Dendritic cell treated with granulocyte-macrophage colony-stimulating factor and Interleukin-4, amounts not matched to agents 40 ng/mL and 50 ng/mL, for 4 days (primary cell): Measurements from ENCODE around the gene EIF4B.
"Not testable (repeated sequence)": the region's sequence is repeated elsewhere in the genome, so short reads cannot be mapped to it uniquely, and the experiment has no call there.

Source experiments
- H3K27ac Mint-ChIP-seq: one replicate; pipeline ENCODE4 v1.8.0; 2022; ENCODE audit warnings: mild to moderate bottlenecking, mixed read lengths
- H3K27me3 Mint-ChIP-seq: one replicate; pipeline ENCODE4 v1.8.0; 2022; ENCODE audit warnings: mild to moderate bottlenecking, mixed read lengths
- H3K36me3 Mint-ChIP-seq: one replicate; pipeline ENCODE4 v1.8.0; 2022; ENCODE audit warnings: low read depth, mixed read lengths
- H3K4me1 Mint-ChIP-seq: one replicate; pipeline ENCODE4 v1.8.0; 2022; ENCODE audit warnings: low read depth, mixed read lengths
- H3K4me3 Mint-ChIP-seq: one replicate; pipeline ENCODE4 v1.8.0; 2022; ENCODE audit warnings: mild to moderate bottlenecking, moderate library complexity, mixed read lengths
- H3K9me3 Mint-ChIP-seq: one replicate; pipeline ENCODE4 v1.8.0; 2022; ENCODE audit warnings: mixed read lengths
- intact Hi-C: fragments of 100-400 bp; cut with micrococcal nuclease; formaldehyde crosslinking; loops from one replicate; pipeline ENCODE4 v1.15.0; 2022

EIF4B gene

GRCh38 chr12:53010955-53011354 lies 4.7 kb downstream of the EIF4B start:
- H3K4me1 Mint-ChIP-seq = peaks cover 36% of the 10 kb centered on the region

DNA sequence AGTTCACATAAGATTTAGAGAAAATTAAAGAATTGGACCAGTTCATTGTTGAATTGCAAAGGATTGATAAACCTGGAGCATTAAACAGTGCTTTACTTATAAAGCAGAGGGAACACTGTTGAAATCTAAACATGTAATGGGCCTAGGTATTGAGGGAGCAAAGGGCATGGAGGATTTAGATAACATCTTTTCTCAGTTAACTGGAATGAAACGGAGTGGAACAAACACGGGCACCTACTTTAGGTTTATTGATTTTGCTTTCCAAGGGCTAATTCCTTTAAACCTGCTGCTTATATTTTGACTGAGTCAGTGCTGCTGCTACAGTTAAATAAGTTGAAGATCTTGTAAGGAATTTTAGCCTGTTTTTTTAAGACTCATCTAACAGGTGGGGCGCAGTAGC lies 5.6 kb downstream of the EIF4B start:
- no peaks in the 10 kb centered on the region for H3K9me3 Mint-ChIP-seq
- H3K27ac Mint-ChIP-seq = no peak overlapping the region
- intact Hi-C loops = no loop called here
- H3K36me3 Mint-ChIP-seq = peaks cover 53% of the 10 kb centered on the region
- no peaks in the 10 kb centered on the region for H3K27me3 Mint-ChIP-seq
- H3K4me3 Mint-ChIP-seq = no peak overlapping the region
- peaks cover 34% of the 10 kb centered on the region for H3K4me1 Mint-ChIP-seq

More at GRCh38 chr12:53010955-53011354, 4.7 kb downstream of the EIF4B start:
- peaks cover 59% of the 10 kb centered on the region for H3K36me3 Mint-ChIP-seq
- H3K27ac Mint-ChIP-seq = no peak overlapping the region
- H3K4me3 Mint-ChIP-seq = no peak overlapping the region
- H3K9me3 Mint-ChIP-seq = no peaks in the 10 kb centered on the region
- intact Hi-C loops = no loop called here
- H3K27me3 Mint-ChIP-seq = no peaks in the 10 kb centered on the region

- Mint-ChIP-seq H3K4me1 (peaks cover 26% of the 10 kb centered on the region), H3K4me3 (no peak overlapping the region), H3K9me3 (no peaks in the 10 kb centered on the region), H3K36me3 (peaks cover 57% of the 10 kb centered on the region), H3K27me3 (no peaks in the 10 kb centered on the region), H3K27ac (no peak overlapping the region)
- intact Hi-C loops = no loop called here
These were observed 6.7 kb downstream of the EIF4B start for GRCh38 chr12:53012928-53013327.

GRCh38 chr12:53014709-53015108 lies 8.5 kb downstream of the EIF4B start:
- no peak overlapping the region for H3K27ac Mint-ChIP-seq
- H3K36me3 Mint-ChIP-seq = peaks cover 60% of the 10 kb centered on the region
- no peaks in the 10 kb centered on the region for H3K27me3 Mint-ChIP-seq
- H3K4me1 Mint-ChIP-seq = peaks cover 17% of the 10 kb centered on the region
- no peaks in the 10 kb centered on the region for H3K9me3 Mint-ChIP-seq
- no peak overlapping the region for H3K4me3 Mint-ChIP-seq
- intact Hi-C loops = no loop called here

- Mint-ChIP-seq H3K27ac (no peak overlapping the region), H3K27me3 (no peaks in the 10 kb centered on the region), H3K9me3 (no peaks in the 10 kb centered on the region), H3K36me3 (peaks cover 94% of the 10 kb centered on the region), H3K4me1 (no peaks in the 10 kb centered on the region), H3K4me3 (no peak overlapping the region)
- intact Hi-C loops = no loop called here
These were observed 19.0 kb downstream of the EIF4B start for GRCh38 chr12:53025250-53025649.

DNA sequence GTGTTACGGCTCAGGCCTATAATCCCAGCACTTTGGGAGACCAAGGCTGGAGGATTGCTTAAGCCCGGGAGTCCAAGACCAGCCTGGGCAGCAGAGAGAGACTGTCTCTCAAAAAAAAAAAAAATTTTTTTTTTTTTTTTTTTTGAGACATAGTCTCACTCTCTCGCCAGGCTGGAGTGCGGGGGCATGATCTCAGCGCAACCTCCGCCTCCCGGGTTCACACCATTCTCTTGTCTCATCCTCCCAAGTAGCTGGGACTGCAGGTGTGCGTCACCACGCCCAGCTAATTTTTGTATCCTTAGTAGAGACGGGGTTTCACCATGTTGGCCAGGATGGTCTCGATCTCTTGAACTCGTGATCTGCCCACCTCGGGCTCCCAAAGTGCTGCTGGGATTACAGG lies 20.8 kb downstream of the EIF4B start:
- H3K4me3 Mint-ChIP-seq, intact Hi-C loops, H3K27ac Mint-ChIP-seq, H3K27me3 Mint-ChIP-seq, H3K4me1 Mint-ChIP-seq, H3K9me3 Mint-ChIP-seq: not testable (repeated sequence)
- peaks cover 94% of the 10 kb centered on the region for H3K36me3 Mint-ChIP-seq

GRCh38 chr12:53031616-53032015 lies 25.4 kb downstream of the EIF4B start:
- Mint-ChIP-seq H3K4me3 (no peak overlapping the region), H3K27ac (no peak overlapping the region), H3K27me3 (no peaks in the 10 kb centered on the region), H3K36me3 (peaks cover 94% of the 10 kb centered on the region), H3K4me1 (peaks cover 13% of the 10 kb centered on the region), H3K9me3 (no peaks in the 10 kb centered on the region)
- intact Hi-C loops = no loop called here

DNA sequence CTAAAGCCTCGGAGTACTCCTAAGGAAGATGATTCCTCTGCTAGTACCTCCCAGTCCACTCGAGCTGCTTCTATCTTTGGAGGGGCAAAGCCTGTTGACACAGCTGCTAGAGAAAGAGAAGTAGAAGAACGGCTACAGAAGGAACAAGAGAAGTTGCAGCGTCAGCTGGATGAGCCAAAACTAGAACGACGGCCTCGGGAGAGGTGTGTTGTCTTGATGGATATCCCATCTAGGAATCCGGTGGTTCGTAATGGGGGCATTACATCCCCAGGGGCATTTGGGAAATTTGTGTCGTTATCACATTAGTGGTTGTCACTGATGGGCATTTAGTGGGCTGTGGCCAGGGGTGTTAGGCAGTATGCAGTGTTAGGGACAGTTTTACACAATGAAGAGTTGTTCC lies 27.6 kb downstream of the EIF4B start:
- H3K27ac Mint-ChIP-seq = peak overlapping the region; percentile 71
- H3K4me1 Mint-ChIP-seq = peaks cover 21% of the 10 kb centered on the region
- H3K27me3 Mint-ChIP-seq, H3K9me3 Mint-ChIP-seq, H3K4me3 Mint-ChIP-seq, intact Hi-C loops: not testable (repeated sequence)
- H3K36me3 Mint-ChIP-seq = peaks cover 94% of the 10 kb centered on the region

DNA sequence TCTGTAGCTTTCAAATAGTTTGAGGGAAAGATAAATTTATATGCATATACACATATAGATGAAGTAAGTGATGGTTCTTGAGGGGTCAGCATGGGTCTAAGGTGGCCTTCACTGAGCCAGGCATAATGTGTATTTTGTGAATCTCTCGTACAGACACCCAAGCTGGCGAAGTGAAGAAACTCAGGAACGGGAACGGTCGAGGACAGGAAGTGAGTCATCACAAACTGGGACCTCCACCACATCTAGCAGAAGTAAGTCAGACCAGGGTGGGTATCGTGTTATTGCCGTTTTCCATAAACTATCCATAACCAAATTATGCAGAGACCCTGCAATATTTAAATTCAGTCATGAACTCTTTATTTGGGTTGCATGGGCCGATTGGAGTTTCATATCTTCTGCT lies 28.2 kb downstream of the EIF4B start:
- peak overlapping the region; percentile 71 for H3K27ac Mint-ChIP-seq
- peaks cover 24% of the 10 kb centered on the region for H3K4me1 Mint-ChIP-seq
- H3K4me3 Mint-ChIP-seq = no peak overlapping the region
- H3K27me3 Mint-ChIP-seq = no peaks in the 10 kb centered on the region
- intact Hi-C loops = no loop called here
- peaks cover 94% of the 10 kb centered on the region for H3K36me3 Mint-ChIP-seq
- H3K9me3 Mint-ChIP-seq = no peaks in the 10 kb centered on the region

GRCh38 chr12:53036802-53037201 lies 30.5 kb downstream of the EIF4B start:
- Mint-ChIP-seq H3K27ac (no peak overlapping the region), H3K27me3 (no peaks in the 10 kb centered on the region), H3K4me1 (peaks cover 24% of the 10 kb centered on the region), H3K4me3 (no peak overlapping the region), H3K9me3 (no peaks in the 10 kb centered on the region), H3K36me3 (peaks cover 100% of the 10 kb centered on the region)
- intact Hi-C loops = no loop called here

DNA sequence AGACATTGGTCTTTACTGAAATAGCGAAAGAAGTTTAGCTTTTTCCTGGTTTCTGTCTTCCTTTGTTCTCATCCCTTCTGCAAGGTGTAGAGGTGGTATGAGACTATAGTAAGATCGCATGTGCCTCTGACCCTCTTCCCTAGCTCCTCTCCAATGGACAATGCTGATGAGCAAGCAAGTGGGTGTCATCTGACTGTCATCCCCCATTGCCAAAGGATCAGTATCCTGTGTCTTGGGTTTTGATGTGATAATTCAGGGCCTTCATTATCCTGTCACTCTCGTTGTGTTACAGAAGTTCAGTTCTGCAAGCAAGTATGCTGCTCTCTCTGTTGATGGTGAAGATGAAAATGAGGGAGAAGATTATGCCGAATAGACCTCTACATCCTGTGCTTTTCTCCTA lies 33.6 kb downstream of the EIF4B start:
- peaks cover 10% of the 10 kb centered on the region for H3K27me3 Mint-ChIP-seq
- intact Hi-C loops = no loop called here
- H3K4me3 Mint-ChIP-seq = no peak overlapping the region
- H3K27ac Mint-ChIP-seq = no peak overlapping the region
- H3K9me3 Mint-ChIP-seq = no peaks in the 10 kb centered on the region
- peaks cover 80% of the 10 kb centered on the region for H3K36me3 Mint-ChIP-seq
- H3K4me1 Mint-ChIP-seq = peaks cover 20% of the 10 kb centered on the region

DNA sequence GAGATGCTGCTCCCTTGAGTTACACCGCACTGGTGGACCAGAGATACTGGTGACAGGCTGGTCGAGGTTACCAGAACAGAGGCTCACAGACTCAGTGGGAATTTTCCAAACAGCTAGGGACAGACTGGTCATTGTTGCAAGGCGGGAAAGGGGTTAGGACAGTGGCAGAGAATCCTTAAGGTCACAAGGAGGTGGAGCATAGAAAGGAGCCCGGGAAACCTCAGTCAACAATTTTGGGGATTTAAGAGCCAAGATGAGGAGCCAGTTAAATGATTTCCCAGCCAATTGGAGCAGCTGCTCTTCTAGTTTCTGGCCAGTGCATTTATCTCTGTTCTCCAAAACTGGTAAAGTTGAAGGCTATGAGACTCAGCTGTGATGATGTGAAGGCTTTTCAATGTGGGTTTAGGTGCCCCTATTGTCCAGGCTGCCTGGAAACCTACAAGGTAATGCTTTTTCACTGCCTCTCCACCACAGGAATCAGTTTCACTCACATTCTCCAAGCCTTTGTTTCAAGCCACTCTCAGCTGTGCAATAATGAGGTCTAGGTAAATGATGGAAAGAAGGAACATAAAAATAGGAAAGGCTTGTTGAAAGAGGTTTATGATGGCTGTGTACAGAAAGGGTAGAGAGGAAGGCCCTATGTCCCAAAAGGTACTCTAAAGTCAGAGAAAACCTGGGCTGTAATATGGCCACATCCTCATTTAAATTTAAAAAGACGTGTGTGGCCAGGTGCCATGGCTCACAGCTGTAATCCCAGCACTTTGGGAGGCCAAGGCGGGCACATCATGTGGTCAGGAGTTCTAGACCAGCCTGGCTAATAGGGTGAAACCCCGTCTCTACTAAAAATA lies 36.6 kb downstream of the EIF4B start:
- H3K4me3 Mint-ChIP-seq = no peak overlapping the region
- peaks cover 57% of the 10 kb centered on the region for H3K36me3 Mint-ChIP-seq
- H3K27me3 Mint-ChIP-seq = peaks cover 25% of the 10 kb centered on the region
- peaks cover 37% of the 10 kb centered on the region for H3K4me1 Mint-ChIP-seq
- intact Hi-C loops = no loop called here
- no peaks in the 10 kb centered on the region for H3K9me3 Mint-ChIP-seq
- H3K27ac Mint-ChIP-seq = no peak overlapping the region

DNA sequence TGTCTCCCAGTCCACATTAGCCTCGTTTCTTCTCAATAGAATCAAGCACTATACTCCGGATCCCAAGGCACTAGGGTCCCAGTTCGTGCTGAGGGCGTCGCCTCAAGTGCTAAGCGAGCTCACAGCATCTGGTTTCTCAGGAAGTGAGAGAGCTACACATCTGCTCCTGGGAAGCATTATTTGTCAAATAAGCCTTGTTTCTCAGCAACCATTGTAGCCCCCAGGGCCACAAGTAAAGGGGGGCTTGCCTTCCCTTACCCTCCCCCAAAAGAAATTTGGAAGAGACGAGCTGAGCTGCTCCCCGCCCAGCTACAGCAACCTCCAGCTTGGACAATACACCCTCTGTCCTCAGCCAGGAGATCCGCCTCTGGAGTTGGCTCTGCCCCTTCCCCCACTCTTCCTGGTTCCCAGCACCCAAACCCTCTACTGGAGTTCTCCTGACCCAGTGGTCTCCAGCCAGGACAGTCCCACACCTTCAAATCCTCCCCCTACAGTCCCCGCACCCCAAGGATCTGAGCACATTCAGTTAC lies 37.9 kb downstream of the EIF4B start:
- intact Hi-C loops = no loop called here
- no peak overlapping the region for H3K27ac Mint-ChIP-seq
- H3K4me3 Mint-ChIP-seq = no peak overlapping the region
- H3K36me3 Mint-ChIP-seq = peaks cover 44% of the 10 kb centered on the region
- peaks cover 28% of the 10 kb centered on the region for H3K27me3 Mint-ChIP-seq
- no peaks in the 10 kb centered on the region for H3K9me3 Mint-ChIP-seq
- peaks cover 29% of the 10 kb centered on the region for H3K4me1 Mint-ChIP-seq

- Mint-ChIP-seq H3K4me3 (no peak overlapping the region), H3K27ac (no peak overlapping the region), H3K4me1 (peaks cover 31% of the 10 kb centered on the region), H3K36me3 (peaks cover 34% of the 10 kb centered on the region), H3K9me3 (no peaks in the 10 kb centered on the region), H3K27me3 (peaks cover 29% of the 10 kb centered on the region)
- intact Hi-C loops = no loop called here
These were observed 38.8 kb downstream of the EIF4B start for GRCh38 chr12:53044896-53045695.
